ENCODE results near the gene ANKRD9.

ANKRD9 gene

GRCh38 chr14:102464006-102464405 is 45.6 kb downstream of the ANKRD9 start:
- TF ChIP-seq OSR1 (CRISPR knock-in tag; IDR thresholded peaks at IDR 0.05): no peak
- TF ChIP-seq PATZ1 (CRISPR knock-in tag; IDR thresholded peaks at IDR 0.05; ENCODE audit: borderline replicate concordance): no peak
- no peak for TF ChIP-seq TOX (CRISPR knock-in tag; IDR thresholded peaks at IDR 0.05; ENCODE audit: borderline replicate concordance)
- no peak for TF ChIP-seq ESRRG (CRISPR knock-in tag; IDR thresholded peaks at IDR 0.05)
- no peak for TF ChIP-seq ISL1 (CRISPR knock-in tag; IDR thresholded peaks at IDR 0.05)
- no peak for TF ChIP-seq PPARA (CRISPR knock-in tag; IDR thresholded peaks at IDR 0.05; ENCODE audit: borderline replicate concordance)
- no peak for TF ChIP-seq TSHZ2 (CRISPR knock-in tag; IDR thresholded peaks at IDR 0.05)
- TF ChIP-seq CSRNP3 (CRISPR knock-in tag; IDR thresholded peaks at IDR 0.05): no peak
- TF ChIP-seq CSDC2 (CRISPR knock-in tag; IDR thresholded peaks at IDR 0.05): no peak
- ATAC-seq: no peak

GRCh38 chr14:102462391-102462790 is 47.2 kb downstream of the ANKRD9 start:
- no peak for TF ChIP-seq BACH2 (CRISPR knock-in tag; IDR thresholded peaks at IDR 0.05; ENCODE audit: borderline replicate concordance)
- TF ChIP-seq ZC3H10 (CRISPR knock-in tag; IDR thresholded peaks at IDR 0.05): no peak
- TF ChIP-seq ZNF8 (CRISPR knock-in tag; IDR thresholded peaks at IDR 0.05): no peak
- TF ChIP-seq ZFP30 (CRISPR knock-in tag; IDR thresholded peaks at IDR 0.05): no peak
- no peak for TF ChIP-seq CSDC2 (CRISPR knock-in tag; IDR thresholded peaks at IDR 0.05)
- no peak for TF ChIP-seq ESRRG (CRISPR knock-in tag; IDR thresholded peaks at IDR 0.05)
- no peak for TF ChIP-seq GLIS3 (CRISPR knock-in tag; IDR thresholded peaks at IDR 0.05)
- no peak for TF ChIP-seq ZNF70 (CRISPR knock-in tag; IDR thresholded peaks at IDR 0.05)
- no peak for TF ChIP-seq PPARA (CRISPR knock-in tag; IDR thresholded peaks at IDR 0.05; ENCODE audit: borderline replicate concordance)
- TF ChIP-seq ZFP3 (CRISPR knock-in tag; IDR thresholded peaks at IDR 0.05): no peak
- TF ChIP-seq POU6F1 (CRISPR knock-in tag; IDR thresholded peaks at IDR 0.05; ENCODE audit: borderline replicate concordance, low read depth): no peak
- no peak for TF ChIP-seq ZNF565 (CRISPR knock-in tag; conservative IDR thresholded peaks at IDR 0.05; ENCODE audit: low read depth)
- no peak for ATAC-seq

GRCh38 chr14:102461490-102462338 is 47.9 kb downstream of the ANKRD9 start:
- ATAC-seq: no peak
- TF ChIP-seq ESRRG (CRISPR knock-in tag; IDR thresholded peaks at IDR 0.05) (no peak), ZNF8 (CRISPR knock-in tag; IDR thresholded peaks at IDR 0.05) (no peak), SNAI2 (CRISPR knock-in tag; IDR thresholded peaks at IDR 0.05) (no peak), ZFP3 (CRISPR knock-in tag; IDR thresholded peaks at IDR 0.05) (no peak), CSRNP3 (CRISPR knock-in tag; IDR thresholded peaks at IDR 0.05) (no peak), POU6F1 (CRISPR knock-in tag; IDR thresholded peaks at IDR 0.05; ENCODE audit: borderline replicate concordance, low read depth) (no peak), ZNF565 (CRISPR knock-in tag; conservative IDR thresholded peaks at IDR 0.05; ENCODE audit: low read depth) (no peak), ZFP30 (CRISPR knock-in tag; IDR thresholded peaks at IDR 0.05) (no peak), BACH2 (CRISPR knock-in tag; IDR thresholded peaks at IDR 0.05; ENCODE audit: borderline replicate concordance) (no peak), OSR1 (CRISPR knock-in tag; IDR thresholded peaks at IDR 0.05) (no peak), RARB (CRISPR knock-in tag; IDR thresholded peaks at IDR 0.05) (no peak), CREB5 (CRISPR knock-in tag; IDR thresholded peaks at IDR 0.05; ENCODE audit: low read depth) (no peak), GLIS3 (CRISPR knock-in tag; IDR thresholded peaks at IDR 0.05) (no peak)
